ACC112 (cell line): ENCODE results near the gene ZBTB17.
A peak's percentile ranks its signal among the peaks of the same experiment; 100 is the strongest.
"Not testable (repeated sequence)": the region's sequence is repeated elsewhere in the genome, so short reads cannot be mapped to it uniquely, and the experiment has no call there.

Experiments
- H2AFZ ChIP-seq: fragments of 200-600 bp; sonication (generic); one replicate; pipeline ENCODE4 v1.6.0; 2017; ENCODE audit warnings: antibody characterized with exemption, low read length; ENCODE audit not compliant: unreplicated experiment
- H3K27ac ChIP-seq: fragments of 200-600 bp; sonication (generic); 2 replicates; pipeline ENCODE4 v1.5.1; 2014; ENCODE audit warnings: low read depth, mild to moderate bottlenecking, antibody characterized with exemption, low read length, moderate library complexity
- H3K27me3 ChIP-seq: fragments of 200-600 bp; sonication (generic); 2 replicates; pipeline ENCODE4 v1.6.1; 2014; ENCODE audit warnings: mild to moderate bottlenecking, antibody characterized with exemption, low read length, moderate library complexity, mixed read lengths; ENCODE audit not compliant: insufficient read depth
- H3K36me3 ChIP-seq: fragments of 200-600 bp; sonication (generic); 2 replicates; pipeline ENCODE4 v1.6.1; 2016; ENCODE audit warnings: mild to moderate bottlenecking, antibody characterized with exemption, low read length, moderate library complexity, mixed read lengths; ENCODE audit not compliant: insufficient read depth
- H3K4me1 ChIP-seq: fragments of 200-600 bp; sonication (generic); one replicate; pipeline ENCODE4 v1.6.1; 2016; ENCODE audit warnings: low read length, mixed read lengths; ENCODE audit not compliant: insufficient read depth, unreplicated experiment, control insufficient read depth
- H3K4me3 ChIP-seq: fragments of 200-600 bp; sonication (generic); 2 replicates; pipeline ENCODE4 v1.5.1; 2014; ENCODE audit warnings: mild to moderate bottlenecking, low read depth, low read length
- H3K79me2 ChIP-seq: fragments of 200-600 bp; sonication (generic); one replicate; pipeline ENCODE4 v1.6.0; 2016; ENCODE audit warnings: low read length; ENCODE audit not compliant: control insufficient read depth, unreplicated experiment, insufficient read depth

Gene ZBTB17

GRCh38 chr1:15975805-15976680 is at the start of gene ZBTB17:
ZBTB17 (minus strand) TSS chr1:15976101; CDS start chr1:15948495, 27,606 bp downstream.
- Histone ChIP-seq H3K27ac (peak within 1 kb of the TSS; percentile 40), H3K4me3 (peak within 1 kb of the TSS; percentile 85), H3K27me3 (no peaks in the 10 kb centered on the region), H3K79me2 (peaks cover 35% of the 10 kb centered on the region), H2AFZ (peak within 1 kb of the TSS; percentile 91), H3K4me1 (no peaks in the 10 kb centered on the region), H3K36me3 (0 out of 2 replicates have a peak, but pooled peaks cover 13% of the 10 kb centered on the region)

GRCh38 chr1:16023050-16023653 is 47.3 kb upstream of the ZBTB17 start:
- Histone ChIP-seq H3K36me3 (no peaks in the 10 kb centered on the region), H3K4me3 (no peak overlapping the region), H3K27me3 (peaks cover 5% of the 10 kb centered on the region; the same call in 1 of the 2 replicates), H2AFZ (no peak overlapping the region), H3K4me1 (peaks cover 25% of the 10 kb centered on the region), H3K27ac (no peak overlapping the region), H3K79me2 (no peaks in the 10 kb centered on the region)

- no peak overlapping the region for H3K4me3 ChIP-seq
- H3K36me3 ChIP-seq, result no peaks in the 10 kb centered on the region
- H3K79me2 ChIP-seq, result no peaks in the 10 kb centered on the region
- H3K4me1 ChIP-seq, result peaks cover 32% of the 10 kb centered on the region
- H3K27me3 ChIP-seq, result peaks cover 4% of the 10 kb centered on the region; the same call in 1 of the 2 replicates
- H3K27ac ChIP-seq, result no peak overlapping the region
- no peak overlapping the region for H2AFZ ChIP-seq
Observed at GRCh38 chr1:16022393-16022792, 46.5 kb upstream of the ZBTB17 start.

DNA sequence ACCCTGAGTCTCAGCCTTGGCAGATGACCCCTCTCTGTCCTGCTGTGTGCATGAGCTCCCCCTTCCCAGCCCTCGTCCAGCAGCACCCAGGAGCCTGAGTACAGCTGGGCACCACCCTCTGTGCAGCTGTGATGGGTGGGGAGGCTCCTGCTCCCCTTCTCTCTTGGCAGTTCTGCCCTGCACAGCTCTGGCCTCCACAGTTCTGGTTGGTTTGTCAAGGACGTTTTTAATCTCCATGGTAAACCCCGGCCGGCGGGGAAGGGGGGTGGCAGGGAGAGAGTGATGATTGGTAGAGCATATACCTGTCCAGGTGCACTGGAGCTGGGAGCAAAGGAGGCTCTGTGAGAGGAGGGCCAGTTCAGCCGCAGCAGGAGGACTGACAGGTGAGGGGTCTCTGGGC is 45.8 kb upstream of the ZBTB17 start, which contains the start of gene CLCNKA:
Gene CLCNKA, plus strand, starts transcription at position 356 of the 400 bp plus-strand sequence. CDS start 584 bp downstream, outside the sequence.
- Histone ChIP-seq H3K4me1 (peaks cover 35% of the 10 kb centered on the region), H3K79me2 (no peaks in the 10 kb centered on the region), H3K27ac (no peak within 1 kb of the TSS), H3K36me3 (no peaks in the 10 kb centered on the region), H3K27me3 (no peaks in the 10 kb centered on the region), H3K4me3 (no peak within 1 kb of the TSS), H2AFZ (no peak within 1 kb of the TSS)

DNA sequence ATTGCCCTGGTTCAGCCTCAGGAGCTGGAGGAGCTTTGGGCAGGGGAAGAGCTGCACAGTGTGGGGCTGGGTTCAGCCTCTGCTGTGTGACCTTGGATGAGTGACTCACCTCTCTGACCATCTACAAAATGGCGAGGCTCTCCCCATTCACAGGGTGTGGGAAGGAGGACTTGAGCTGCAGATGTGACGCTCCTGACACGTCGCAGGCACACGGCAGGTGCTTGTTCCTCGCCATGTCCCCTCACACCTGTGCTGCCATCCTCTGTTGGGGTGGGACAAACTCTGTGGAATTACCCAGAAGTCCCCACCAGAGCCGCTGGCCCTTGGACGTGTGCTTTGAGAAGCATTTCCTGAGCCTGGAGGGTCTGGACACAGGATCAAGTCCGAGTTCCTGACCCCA is 45.0 kb upstream of the ZBTB17 start:
- not testable (repeated sequence) for H3K4me3 ChIP-seq, H3K36me3 ChIP-seq, H3K27ac ChIP-seq, H3K27me3 ChIP-seq, H3K79me2 ChIP-seq, H2AFZ ChIP-seq
- H3K4me1 ChIP-seq, result peaks cover 41% of the 10 kb centered on the region

DNA sequence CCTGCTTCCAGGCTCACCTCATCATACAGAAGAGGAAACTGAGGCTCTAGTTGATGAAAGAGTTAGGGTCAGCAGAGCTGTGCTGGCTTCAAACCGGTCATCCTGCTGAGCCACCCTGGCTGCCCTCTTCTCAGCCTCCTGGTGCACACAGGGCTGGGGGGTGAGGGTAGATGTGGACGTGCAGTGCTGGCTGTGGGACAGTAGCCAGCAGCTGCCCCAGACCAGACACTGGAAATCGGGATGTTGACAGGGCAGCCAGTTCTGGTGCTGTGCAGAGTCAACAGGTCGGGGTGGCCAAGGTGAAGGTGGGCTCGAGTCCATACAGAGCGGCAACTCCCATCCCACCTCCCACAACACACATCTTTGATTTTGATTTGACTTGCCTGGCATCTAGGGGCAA is 44.4 kb upstream of the ZBTB17 start:
- Histone ChIP-seq H3K27me3 (no peaks in the 10 kb centered on the region), H3K4me1 (peaks cover 44% of the 10 kb centered on the region), H2AFZ (no peak overlapping the region), H3K79me2 (no peaks in the 10 kb centered on the region), H3K27ac (no peak overlapping the region), H3K4me3 (no peak overlapping the region), H3K36me3 (no peaks in the 10 kb centered on the region)

DNA sequence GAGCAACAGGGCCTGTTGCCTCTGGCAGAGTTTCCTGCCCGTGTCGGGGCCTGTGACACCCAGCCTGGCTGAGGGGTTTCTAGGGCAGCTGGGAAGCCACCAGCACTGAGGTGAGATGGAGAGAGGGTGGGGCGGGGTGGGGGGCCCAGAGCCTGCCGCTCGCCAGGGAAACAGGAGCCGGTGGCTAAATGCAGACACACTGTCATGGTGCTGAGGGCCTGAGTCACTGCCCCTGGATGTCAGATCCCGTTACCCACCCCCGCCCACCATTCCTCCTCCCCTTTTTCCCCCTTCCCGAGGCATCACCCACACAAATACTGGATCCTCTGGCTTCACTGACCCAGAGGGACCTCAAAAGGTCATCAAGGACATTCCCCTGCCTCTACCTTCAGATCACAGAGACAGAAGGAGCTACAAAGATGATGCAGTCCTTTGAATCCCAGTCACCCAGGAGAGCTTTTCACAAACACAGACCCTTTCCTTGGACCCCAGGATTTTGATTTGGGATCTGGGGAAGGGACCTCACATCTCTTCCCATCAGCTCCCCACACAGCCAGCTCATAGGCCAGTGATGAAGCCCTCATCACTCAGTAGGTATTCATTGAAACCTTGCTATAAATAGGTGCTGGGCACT is 43.9 kb upstream of the ZBTB17 start:
- Histone ChIP-seq H3K36me3 (no peaks in the 10 kb centered on the region), H3K79me2 (no peaks in the 10 kb centered on the region), H3K4me1 (peaks cover 44% of the 10 kb centered on the region), H3K27me3 (no peaks in the 10 kb centered on the region), H2AFZ (no peak overlapping the region), H3K4me3 (no peak overlapping the region), H3K27ac (no peak overlapping the region)

GRCh38 chr1:16018749-16019643 is 43.1 kb upstream of the ZBTB17 start:
- H3K4me3 ChIP-seq, result no peak overlapping the region
- H3K27ac ChIP-seq, result no peak overlapping the region
- H3K36me3 ChIP-seq, result no peaks in the 10 kb centered on the region
- H3K4me1 ChIP-seq, result peaks cover 44% of the 10 kb centered on the region
- no peaks in the 10 kb centered on the region for H3K79me2 ChIP-seq
- H3K27me3 ChIP-seq, result no peaks in the 10 kb centered on the region
- no peak overlapping the region for H2AFZ ChIP-seq

GRCh38 chr1:16018308-16018707 is 42.4 kb upstream of the ZBTB17 start:
- no peak overlapping the region for H3K4me3 ChIP-seq
- H3K79me2 ChIP-seq, result no peaks in the 10 kb centered on the region
- H3K4me1 ChIP-seq, result peaks cover 49% of the 10 kb centered on the region
- H3K27ac ChIP-seq, result 0 out of 2 replicates have a peak overlapping the region, but pooled peaks have one; percentile 23
- no peaks in the 10 kb centered on the region for H3K27me3 ChIP-seq
- peak overlapping the region; percentile 24 for H2AFZ ChIP-seq
- no peaks in the 10 kb centered on the region for H3K36me3 ChIP-seq
